GM23338 (cell line): ENCODE measurements around the gene LRFN4. TPM values are rescaled to one million over a fixed set of nuclear protein-coding genes. Genes with fewer than 3 reads are reported as not detected.

Source experiments
- ATAC-seq: fragments of 200-7000 bp; cut with Tn5 transposase; 3 replicates; pipeline ENCODE4 v1.9.1; 2020
- DNase-seq: peaks from one replicate; pipeline ENCODE4 v3.0.0-alpha.2; 2015; ENCODE audit warnings: low spot score
- H2AFZ ChIP-seq: fragments of 200-600 bp; sonication (generic); 2 replicates; pipeline ENCODE4 v1.8.0; 2016; ENCODE audit warnings: antibody characterized with exemption, mild to moderate bottlenecking, moderate library complexity
- H3F3A ChIP-seq: fragments of 200-600 bp; sonication (generic); replicated peaks from 2 replicates; pipeline ENCODE4 v1.8.0; 2017; ENCODE audit warnings: antibody characterized with exemption, mixed run types, low read depth
- H3K27ac ChIP-seq: fragments of 200-600 bp; sonication (generic); 2 replicates; pipeline ENCODE4 v1.6.1; 2016; ENCODE audit warnings: low read depth
- H3K27me3 ChIP-seq: fragments of 200-600 bp; sonication (generic); 2 replicates; pipeline ENCODE4 v1.8.0; 2016; ENCODE audit warnings: mild to moderate bottlenecking, mixed run types, moderate library complexity; ENCODE audit not compliant: insufficient read depth
- H3K36me3 ChIP-seq: fragments of 200-600 bp; sonication (generic); 2 replicates; pipeline ENCODE4 v1.8.0; 2016; ENCODE audit warnings: mild to moderate bottlenecking; ENCODE audit not compliant: insufficient read depth
- H3K4me1 ChIP-seq: fragments of 200-600 bp; sonication (generic); 2 replicates; pipeline ENCODE4 v1.8.0; 2016; ENCODE audit warnings: mild to moderate bottlenecking, moderate library complexity; ENCODE audit not compliant: insufficient read depth
- H3K4me2 ChIP-seq: fragments of 200-600 bp; sonication (generic); 2 replicates; pipeline ENCODE4 v1.7.1; 2017; ENCODE audit warnings: mixed run types
- H3K4me3 ChIP-seq: fragments of 200-600 bp; sonication (generic); 2 replicates; pipeline ENCODE4 v1.6.1; 2016; ENCODE audit warnings: mixed run types
- H3K79me2 ChIP-seq: fragments of 200-600 bp; sonication (generic); replicated peaks from 2 replicates; pipeline ENCODE4 v1.8.0; 2017; ENCODE audit warnings: mild to moderate bottlenecking; ENCODE audit not compliant: insufficient read depth
- H3K9me2 ChIP-seq: fragments of 200-600 bp; sonication (generic); 2 replicates; pipeline ENCODE4 v1.8.0; 2017; ENCODE audit not compliant: insufficient read depth
- H4K20me1 ChIP-seq: fragments of 200-600 bp; sonication (generic); replicated peaks from 2 replicates; pipeline ENCODE4 v1.8.0; 2017; ENCODE audit warnings: mild to moderate bottlenecking; ENCODE audit not compliant: insufficient read depth
- H3K27ac Mint-ChIP-seq: 2 replicates; pipeline ENCODE4 v1.8.0; 2020; ENCODE audit warnings: inconsistent platforms, mild to moderate bottlenecking, moderate library complexity, mixed read lengths
- H3K27me3 Mint-ChIP-seq: 3 replicates; pipeline ENCODE4 v1.8.0; 2022; ENCODE audit warnings: low read depth, mild to moderate bottlenecking, moderate library complexity, mixed read lengths, inconsistent platforms; ENCODE audit not compliant: insufficient read depth, poor library complexity
- H3K36me3 Mint-ChIP-seq: 3 replicates; pipeline ENCODE4 v1.8.0; 2021; ENCODE audit warnings: low read depth, mild to moderate bottlenecking, inconsistent platforms, moderate library complexity, mixed read lengths
- H3K4me1 Mint-ChIP-seq: 3 replicates; pipeline ENCODE4 v1.8.0; 2020; ENCODE audit warnings: mild to moderate bottlenecking, inconsistent platforms, mixed read lengths
- H3K4me3 Mint-ChIP-seq: 3 replicates; pipeline ENCODE4 v1.8.0; 2021; ENCODE audit warnings: moderate library complexity, mild to moderate bottlenecking, inconsistent platforms, mixed read lengths
- H3K9me3 Mint-ChIP-seq: 3 replicates; pipeline ENCODE4 v1.8.0; 2020; ENCODE audit warnings: moderate library complexity, mild to moderate bottlenecking, inconsistent platforms, mixed read lengths
- CTCF ChIP-seq, 2 experiments: fragments of 200-600 bp in 1 of 2; sonication (generic) in 1 of 2; conservative IDR thresholded peaks; 2 replicates each; pipeline versions ENCODE4 v1.5.1 to v1.6.1; 2016 to 2017; ENCODE audit warnings: antibody characterized with exemption in 2 of 2, low read depth in 2 of 2, mild to moderate bottlenecking in 2 of 2, moderate library complexity in 1 of 2
- ETS1 ChIP-seq: IDR thresholded peaks from 2 replicates; pipeline ENCODE4 v1.6.1; 2016; ENCODE audit warnings: antibody characterized with exemption
- EZH2phosphoT487 ChIP-seq: fragments of 200-600 bp; sonication (generic); IDR thresholded peaks from one replicate; pipeline ENCODE4 v1.8.1; 2018; ENCODE audit warnings: antibody characterized with exemption; ENCODE audit not compliant: unreplicated experiment
- JUNB ChIP-seq: IDR thresholded peaks from one replicate; pipeline ENCODE4 v1.6.1; 2016; ENCODE audit warnings: antibody characterized with exemption; ENCODE audit not compliant: unreplicated experiment
- NANOG ChIP-seq: IDR thresholded peaks from 2 replicates; pipeline ENCODE4 v1.6.1; 2016; ENCODE audit warnings: antibody characterized with exemption, borderline replicate concordance
- POLR2AphosphoS5 ChIP-seq: IDR thresholded peaks from 2 replicates; pipeline ENCODE4 v1.6.1; 2016; ENCODE audit warnings: antibody characterized with exemption, low read depth
- REST ChIP-seq: IDR thresholded peaks from one replicate; pipeline ENCODE4 v1.6.1; 2018; ENCODE audit warnings: antibody characterized with exemption; ENCODE audit not compliant: unreplicated experiment
- STAT1 ChIP-seq: IDR thresholded peaks from one replicate; pipeline ENCODE4 v1.6.1; 2016; ENCODE audit warnings: antibody characterized with exemption; ENCODE audit not compliant: unreplicated experiment
- ZNF114 ChIP-seq: fragments of 250-450 bp; sonication (Bioruptor Pico); IDR thresholded peaks from 2 replicates; pipeline ENCODE4 v1.5.0; 2020; ENCODE audit warnings: mild to moderate bottlenecking, moderate library complexity
- ZNF331 ChIP-seq: fragments of 250-450 bp; sonication (Bioruptor Pico); IDR thresholded peaks from 2 replicates; pipeline ENCODE4 v1.5.0; 2020; ENCODE audit warnings: low read depth, mild to moderate bottlenecking, moderate library complexity
- polyA plus RNA-seq: library from polyadenylated mRNA; unstranded; fragments of >200 nt; fragmentation: Nextera tagmentation; extraction: Ambion mirVana; gene quantifications from 2 replicates; pipeline ENCODE4 v1.2.1, GENCODE V29; 2016
- total RNA-seq: library from RNA; depleted of rRNA; stranded (reverse); fragments of >200 nt; shearing (Covaris generic); gene quantifications from 2 replicates; pipeline ENCODE4 v1.2.3, GENCODE V29; 2014

LRFN4 gene
- total and polyA plus RNA-seq, 2 experiments from 2014 or later, result 9.8 to 63.5 TPM

GRCh38 chr11:66818231-66818955 is 38.5 kb upstream of the LRFN4 start:
- H3F3A ChIP-seq, result no peaks in the 10 kb centered on the region
- Mint-ChIP-seq H3K4me3 (no peak overlapping the region), H3K36me3 (no peaks in the 10 kb centered on the region), H3K27me3 (no peaks in the 10 kb centered on the region), H3K9me3 (no peaks in the 10 kb centered on the region), H3K27ac (no peak overlapping the region), H3K4me1 (no peaks in the 10 kb centered on the region)
- H4K20me1 ChIP-seq, result no peaks in the 10 kb centered on the region
- H3K27me3 ChIP-seq, result no peaks in the 10 kb centered on the region
- no peak overlapping the region for H2AFZ ChIP-seq
- no peak overlapping the region for H3K4me3 ChIP-seq
- no peaks in the 10 kb centered on the region for H3K79me2 ChIP-seq
- no peak for TF ChIP-seq POLR2AphosphoS5
- TF ChIP-seq ZNF331, result no peak
- TF ChIP-seq NANOG, result no peak
- no peak for TF ChIP-seq STAT1
- TF ChIP-seq ETS1, result no peak
- no peak for TF ChIP-seq REST
- ATAC-seq, result no peak
- no peaks in the 10 kb centered on the region for H3K4me1 ChIP-seq
- no peak for DNase-seq
- H3K27ac ChIP-seq, result no peak overlapping the region
- H3K4me2 ChIP-seq, result no peak overlapping the region
- no peaks in the 10 kb centered on the region for H3K36me3 ChIP-seq
- no peaks in the 10 kb centered on the region for H3K9me2 ChIP-seq

GRCh38 chr11:66820381-66820780 is 36.5 kb upstream of the LRFN4 start:
- no peaks in the 10 kb centered on the region for H3K9me3 Mint-ChIP-seq
- TF ChIP-seq CTCF (conservative IDR thresholded peaks at IDR 0.05; ENCODE audit: low read depth in 2 of 2) (no peak), ZNF114 (CRISPR knock-in tag) (no peak), STAT1 (no peak), JUNB (no peak), EZH2phosphoT487 (no peak), ZNF331 (no peak), POLR2AphosphoS5 (no peak), NANOG (no peak), ETS1 (no peak)
- Histone ChIP-seq H4K20me1 (no peaks in the 10 kb centered on the region), H3K4me3 (no peak overlapping the region), H3K4me1 (no peaks in the 10 kb centered on the region), H2AFZ (no peak overlapping the region), H3K27me3 (no peaks in the 10 kb centered on the region), H3K27ac (no peak overlapping the region), H3K36me3 (no peaks in the 10 kb centered on the region), H3K4me2 (no peak overlapping the region), H3F3A (no peaks in the 10 kb centered on the region), H3K79me2 (no peaks in the 10 kb centered on the region), H3K9me2 (no peaks in the 10 kb centered on the region)
- no peak for DNase-seq
- no peaks in the 10 kb centered on the region for H3K36me3 Mint-ChIP-seq
- H3K27me3 Mint-ChIP-seq, result no peaks in the 10 kb centered on the region
- H3K27ac Mint-ChIP-seq, result no peak overlapping the region
- ATAC-seq, result no peak
- no peak overlapping the region for H3K4me3 Mint-ChIP-seq
- no peaks in the 10 kb centered on the region for H3K4me1 Mint-ChIP-seq
